ENCODE measurements around the gene FAM237B.

The FAM237B gene

DNA sequence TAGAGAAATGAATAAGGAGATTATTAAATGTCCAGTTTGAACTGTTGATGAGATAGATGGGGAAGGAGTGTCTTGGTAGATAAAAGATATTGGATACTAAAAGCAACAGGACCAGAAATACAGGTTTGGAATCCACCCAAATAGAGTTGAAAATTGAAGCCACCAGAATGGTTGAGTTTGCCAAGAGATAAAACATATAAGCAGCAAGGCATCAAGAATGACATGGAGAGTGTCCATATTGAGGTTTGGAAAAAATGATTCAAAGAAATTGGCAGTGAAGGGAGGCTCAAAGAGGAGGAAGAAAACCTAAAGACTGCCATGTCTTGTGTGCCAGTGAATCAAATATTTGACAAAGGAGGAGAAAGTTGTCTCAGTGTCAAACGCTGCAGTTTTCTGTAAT, 51.9 kb downstream of the FAM237B start:
- H3K4me1 Mint-ChIP-seq, result no peaks in the 10 kb centered on the region
- ATAC-seq, result no peak
- H3K36me3 Mint-ChIP-seq (ENCODE audit: low read depth), result no peaks in the 10 kb centered on the region
- H3K27me3 Mint-ChIP-seq, result peaks cover 2% of the 10 kb centered on the region
- no peaks in the 10 kb centered on the region for H3K9me3 Mint-ChIP-seq
- DNase-seq, result no peak
- no peak overlapping the region for H3K4me3 Mint-ChIP-seq
- no peak overlapping the region for H3K27ac Mint-ChIP-seq

DNA sequence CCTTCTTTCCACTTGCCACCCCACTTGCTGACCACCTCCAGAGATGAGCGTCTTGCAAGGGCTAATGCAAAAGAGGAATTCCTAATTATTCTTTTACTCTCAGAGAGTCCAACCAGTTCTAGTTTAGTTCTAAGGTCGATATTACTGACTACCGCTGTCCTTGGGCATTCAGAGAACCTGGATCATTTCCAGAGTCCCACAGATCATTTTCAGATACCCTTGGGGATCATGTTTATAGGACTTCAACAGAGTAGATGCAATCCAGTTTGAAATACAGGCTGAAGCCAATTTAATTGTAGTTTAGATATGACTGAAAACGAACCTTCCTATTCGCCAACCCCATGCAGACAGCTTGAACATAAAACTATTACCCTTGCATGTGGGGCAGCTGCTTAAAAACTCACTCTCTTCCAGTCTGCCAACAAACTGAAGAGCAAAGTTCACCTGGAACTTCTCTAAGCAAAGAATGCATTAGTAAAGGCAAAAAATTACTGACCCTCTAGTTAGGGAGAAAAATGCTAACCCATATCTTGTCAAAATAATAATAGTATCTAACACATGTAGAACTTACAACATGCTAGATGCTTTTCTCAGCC, 53.7 kb downstream of the FAM237B start:
- no peaks in the 10 kb centered on the region for H3K36me3 Mint-ChIP-seq (ENCODE audit: low read depth)
- H3K4me3 Mint-ChIP-seq, result no peak overlapping the region
- no peak for ATAC-seq
- H3K9me3 Mint-ChIP-seq, result no peaks in the 10 kb centered on the region
- no peaks in the 10 kb centered on the region for H3K4me1 Mint-ChIP-seq
- peaks cover 2% of the 10 kb centered on the region for H3K27me3 Mint-ChIP-seq
- DNase-seq, result no peak
- H3K27ac Mint-ChIP-seq, result no peak overlapping the region

DNA sequence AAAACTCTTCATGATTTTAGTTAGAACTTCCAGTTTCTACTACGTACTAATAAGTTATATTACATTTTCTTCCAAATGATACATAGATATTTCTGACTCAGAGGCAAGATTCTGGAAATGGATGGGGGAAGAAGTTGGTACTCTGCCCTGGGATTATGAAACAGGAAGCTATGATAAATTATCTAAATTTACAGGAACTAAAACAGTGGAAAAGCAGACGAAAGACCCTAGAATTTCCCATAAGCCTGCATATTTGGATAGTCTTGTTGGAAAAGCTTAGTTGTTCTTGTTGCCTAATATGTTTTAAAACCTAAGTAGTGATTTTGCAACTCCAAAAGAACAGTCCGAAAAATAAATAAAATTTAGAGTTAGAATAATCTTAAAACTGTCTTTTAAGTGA, 54.3 kb downstream of the FAM237B start:
- Mint-ChIP-seq H3K27me3 (peaks cover 2% of the 10 kb centered on the region), H3K4me3 (no peak overlapping the region), H3K36me3 (ENCODE audit: low read depth) (no peaks in the 10 kb centered on the region), H3K9me3 (no peaks in the 10 kb centered on the region), H3K4me1 (no peaks in the 10 kb centered on the region), H3K27ac (no peak overlapping the region)
- DNase-seq (no peak), ATAC-seq (no peak)

Data from activated naive CD8-positive, alpha-beta T cell treated with anti-CD3 and anti-CD28 coated beads, Interleukin-2, amount 50 U/mL, for 24 hours (primary cell).